ENCODE results near the gene UGT2B17.
"Not testable (repeated sequence)": the region's sequence is repeated elsewhere in the genome, so short reads cannot be mapped to it uniquely, and the experiment has no call there.

The UGT2B17 gene

DNA sequence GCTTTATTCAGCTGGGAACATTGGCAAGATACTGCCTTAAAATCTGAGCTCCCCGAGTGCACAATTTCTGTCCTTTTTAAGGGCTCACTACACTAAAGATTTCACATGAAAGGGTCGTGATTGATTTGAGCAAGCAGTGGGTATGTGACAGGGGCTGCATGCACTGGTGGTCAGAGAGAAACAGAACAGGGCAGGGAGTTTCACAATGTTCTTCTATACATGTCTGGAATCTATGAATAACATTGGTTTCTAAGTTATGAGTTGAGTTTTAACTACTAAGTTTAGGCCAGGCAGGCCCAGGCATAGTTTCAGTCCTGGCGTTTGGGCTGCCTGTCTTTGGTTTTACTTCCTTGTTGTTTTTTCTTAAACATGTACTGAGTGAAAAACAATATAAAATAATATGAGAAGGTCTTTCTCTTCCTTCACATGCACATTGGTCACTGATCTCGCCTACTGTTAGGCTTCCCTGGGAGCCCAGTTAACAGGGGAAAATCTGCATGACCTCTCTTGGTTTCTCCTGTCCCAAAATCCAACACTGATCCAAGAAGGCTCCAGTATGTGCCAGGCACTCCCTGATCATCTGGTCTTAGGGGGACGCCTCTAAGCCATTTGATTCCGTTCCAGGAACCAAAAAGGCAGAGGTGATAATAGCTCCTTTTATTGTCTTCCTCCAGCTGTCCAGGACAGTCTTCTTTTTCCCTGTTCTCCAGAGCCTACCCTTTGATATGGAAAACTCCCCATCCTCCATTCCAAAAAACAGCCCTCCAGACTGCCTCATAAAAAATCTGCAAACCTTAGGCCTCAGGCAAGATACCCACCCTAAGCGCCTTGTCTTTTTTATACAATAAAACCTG, at the start of gene UGT2B17:
Gene UGT2B17 (minus strand): TSS at position 51 of the 854 bp plus-strand sequence. CDS start 7,838 bp downstream, outside the sequence.
- no peak for DNase-seq (ENCODE audit: low read depth in 2 of 3, low spot score in 1 of 3)

DNA sequence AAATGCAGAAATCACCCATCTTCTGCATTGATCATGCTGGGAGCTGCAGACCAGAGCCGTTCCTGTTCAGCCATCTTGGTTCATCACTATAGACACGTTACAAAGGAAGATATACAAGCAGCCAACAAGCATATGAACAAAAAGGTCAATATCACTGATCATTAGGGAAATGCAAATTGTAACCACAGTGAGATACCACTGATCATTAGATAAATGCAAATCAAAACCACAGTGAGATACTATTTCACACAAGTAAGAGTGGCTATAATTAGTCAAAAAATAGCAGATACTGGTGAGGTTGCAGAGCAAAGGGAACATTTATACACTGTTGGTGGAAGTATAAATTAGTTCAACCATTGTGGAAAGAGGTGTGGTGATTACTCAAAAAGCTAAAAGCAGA, 46.6 kb upstream of the UGT2B17 start:
- not testable (repeated sequence) for DNase-seq (ENCODE audit: low read depth in 2 of 3, low spot score in 1 of 3)

DNA sequence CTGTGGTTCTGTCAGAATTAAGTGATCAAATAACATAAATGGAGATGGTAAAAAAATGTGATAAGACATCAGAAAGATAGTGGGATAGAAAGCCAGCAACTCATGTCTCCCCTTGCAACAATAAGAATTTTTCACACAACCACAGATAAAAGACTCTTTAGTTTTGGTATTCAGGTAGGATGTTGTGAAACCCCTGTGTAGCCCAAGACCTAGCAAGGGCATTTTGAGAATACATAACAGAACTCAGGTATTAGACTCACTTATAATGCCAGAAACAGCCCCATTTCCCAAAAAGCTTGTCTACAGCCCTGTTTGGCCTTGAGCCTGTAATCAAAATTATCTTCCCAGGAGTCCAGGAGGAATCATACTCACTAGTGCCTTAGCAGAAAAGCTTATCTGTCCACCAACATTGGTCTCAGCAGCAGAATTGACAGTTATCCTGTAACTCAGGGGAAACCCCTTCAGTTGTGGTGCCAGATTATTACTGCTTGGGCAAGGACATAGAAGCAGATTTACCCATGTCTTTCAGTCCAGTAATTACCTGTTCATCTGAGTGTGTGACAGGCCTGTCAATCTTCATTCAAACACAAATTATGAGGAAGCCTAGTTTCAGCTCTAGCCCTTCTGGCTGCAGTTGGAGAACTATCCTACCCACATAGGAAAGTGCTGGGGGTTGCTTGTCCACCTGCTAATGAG, 41.0 kb upstream of the UGT2B17 start:
- no peak for DNase-seq (ENCODE audit: low read depth in 2 of 3, low spot score in 1 of 3)

DNA sequence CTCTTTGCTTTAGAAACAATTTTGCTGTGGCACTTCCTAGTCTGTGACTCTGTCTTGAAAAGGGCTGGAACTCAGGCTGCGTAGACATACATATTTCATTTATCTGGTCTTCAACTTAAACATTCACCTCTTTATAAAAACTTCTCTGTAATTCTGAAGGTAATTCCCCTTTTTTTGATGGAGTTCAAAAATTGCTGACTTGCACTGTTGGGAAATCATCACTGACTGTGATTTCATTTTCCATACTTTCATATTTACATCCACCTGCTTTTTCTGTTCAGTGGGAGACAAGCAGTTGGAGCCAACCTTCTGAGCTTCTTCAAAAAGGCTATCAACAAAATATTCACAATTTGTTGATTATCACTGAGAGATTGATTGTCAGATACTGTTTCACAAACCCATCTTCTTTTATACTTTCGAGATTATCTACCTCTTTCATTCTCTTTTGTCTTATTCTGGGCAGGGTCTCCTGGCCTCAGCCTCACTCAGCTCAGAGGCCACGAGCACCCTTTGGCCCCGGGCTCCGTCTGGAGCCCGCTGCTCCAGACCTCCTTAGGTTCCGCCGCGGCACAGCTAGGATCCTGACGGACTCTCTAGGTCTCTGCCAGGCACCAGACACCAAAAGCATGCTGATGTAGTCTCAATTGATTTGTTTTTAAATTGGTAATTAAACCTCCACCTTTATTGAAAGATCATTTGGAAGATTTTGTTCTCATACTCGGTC, 39.7 kb upstream of the UGT2B17 start:
- DNase-seq (ENCODE audit: low read depth in 2 of 3, low spot score in 1 of 3), result no peak

DNA sequence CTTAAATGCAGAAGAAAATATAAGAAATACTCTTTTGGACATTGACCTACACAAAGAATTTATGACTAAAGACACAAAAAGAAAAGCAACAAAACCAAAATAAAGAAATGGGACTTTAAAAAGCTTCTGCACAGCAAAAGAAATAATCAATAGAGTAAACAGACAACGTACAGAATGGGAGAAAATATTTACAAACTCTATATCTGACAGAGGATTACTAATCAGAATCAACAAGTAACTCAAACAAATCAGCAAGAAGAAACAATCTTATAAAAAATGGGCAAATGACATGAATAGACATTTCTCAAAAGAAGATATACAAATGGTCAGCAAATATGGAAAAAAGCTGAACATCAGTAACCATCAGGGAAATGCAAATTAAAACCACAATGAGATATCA, 37.6 kb upstream of the UGT2B17 start:
- DNase-seq (ENCODE audit: low read depth in 2 of 3, low spot score in 1 of 3), result no peak

DNA sequence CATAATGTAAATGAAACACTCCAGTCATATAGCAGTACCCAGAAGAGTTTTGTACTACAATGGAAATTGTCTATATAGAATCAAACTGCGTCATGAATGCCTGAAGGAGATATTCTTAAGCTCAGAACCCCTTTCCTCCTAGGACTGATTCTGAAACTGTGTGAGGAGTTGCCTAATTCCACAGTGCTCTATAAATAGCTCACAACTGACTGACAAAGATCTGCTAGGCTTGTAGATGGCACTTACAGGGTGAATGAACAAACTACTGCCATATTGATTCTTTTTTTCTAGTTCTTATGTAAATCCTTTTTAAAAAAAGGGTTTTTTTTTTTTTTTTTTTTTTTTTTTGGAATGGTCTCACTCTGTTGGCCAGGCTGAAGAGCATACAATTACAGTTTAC, 30.1 kb upstream of the UGT2B17 start:
- DNase-seq (ENCODE audit: low read depth in 2 of 3, low spot score in 1 of 3), result no peak

DNA sequence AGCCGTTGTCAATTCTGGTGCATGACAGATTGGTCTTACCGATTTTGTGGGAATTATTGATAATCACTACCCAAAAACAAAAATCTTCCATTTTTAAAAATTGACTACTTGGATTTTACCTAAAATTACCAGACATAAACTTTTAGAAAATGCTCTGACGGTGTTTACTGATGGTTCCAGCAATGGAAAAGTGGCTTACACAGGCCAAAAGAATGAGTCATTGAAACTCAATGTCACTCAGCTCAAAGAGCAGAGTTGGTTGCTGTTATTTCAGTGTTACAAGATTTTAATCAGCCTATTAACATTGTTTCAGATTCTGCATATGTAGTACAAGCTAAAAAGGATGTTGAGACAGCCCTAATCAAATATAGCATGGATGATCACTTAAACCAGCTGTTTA, 23.0 kb upstream of the UGT2B17 start:
- DNase-seq (ENCODE audit: low read depth in 2 of 3, low spot score in 1 of 3), result no peak

DNA sequence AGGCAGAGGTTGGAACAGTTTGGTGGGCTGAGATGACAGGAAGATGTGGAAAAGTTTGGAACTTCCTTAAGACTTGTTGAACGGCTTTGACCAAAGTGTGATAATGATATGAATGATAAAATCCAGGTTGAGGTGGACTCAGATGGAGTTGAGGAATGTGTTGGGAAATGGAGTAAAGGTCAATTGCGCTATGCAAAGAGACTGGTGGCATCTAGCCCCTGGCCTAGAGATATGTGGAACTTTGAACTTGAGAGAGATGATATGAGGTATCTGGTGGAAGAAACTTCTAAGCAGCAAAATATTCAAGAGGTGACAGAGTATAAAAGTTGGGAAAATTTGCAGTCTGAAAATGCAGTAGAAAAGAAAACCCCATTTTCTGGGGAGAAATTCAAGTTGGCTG, 21.4 kb upstream of the UGT2B17 start:
- no peak for DNase-seq (ENCODE audit: low read depth in 2 of 3, low spot score in 1 of 3)

DNA sequence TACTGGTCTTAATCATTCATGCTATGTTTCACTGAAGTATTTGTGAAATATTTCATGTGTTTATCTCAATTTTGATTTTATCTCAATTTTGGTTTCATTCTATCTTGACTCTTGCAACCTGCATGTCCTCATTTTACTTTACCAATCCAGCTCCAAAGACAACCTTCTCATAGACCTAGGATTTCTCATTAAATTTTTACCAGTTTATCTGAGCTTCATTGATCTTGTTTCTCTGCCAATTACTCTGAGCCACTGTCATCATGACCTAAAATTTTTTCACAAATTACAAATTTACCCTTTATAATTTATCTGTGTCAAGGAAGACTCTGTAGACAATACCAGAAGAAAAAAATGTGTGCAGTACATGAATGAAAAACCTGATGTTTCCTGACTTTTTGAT, 18.6 kb upstream of the UGT2B17 start:
- no peak for DNase-seq (ENCODE audit: low read depth in 2 of 3, low spot score in 1 of 3)

DNA sequence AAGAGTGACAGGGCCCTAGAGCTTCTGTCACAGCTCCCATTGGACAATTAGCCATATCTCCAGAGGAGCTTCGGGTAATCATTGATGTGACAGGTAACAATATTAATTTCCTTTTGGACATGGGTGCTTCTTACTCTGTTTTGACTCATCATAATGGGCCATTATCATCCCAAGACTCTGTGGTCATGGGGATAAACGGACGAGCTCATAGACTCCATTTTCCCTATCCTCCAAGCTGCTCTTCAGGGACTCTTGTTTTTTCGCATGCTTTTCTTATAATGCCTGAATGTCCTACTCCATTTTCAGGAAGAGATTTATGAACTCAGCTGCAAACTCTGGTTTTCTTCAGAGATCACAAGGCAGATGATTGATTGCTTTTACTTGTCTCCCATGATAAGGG, 17.0 kb upstream of the UGT2B17 start:
- DNase-seq (ENCODE audit: low read depth in 2 of 3, low spot score in 1 of 3), result no peak

DNA sequence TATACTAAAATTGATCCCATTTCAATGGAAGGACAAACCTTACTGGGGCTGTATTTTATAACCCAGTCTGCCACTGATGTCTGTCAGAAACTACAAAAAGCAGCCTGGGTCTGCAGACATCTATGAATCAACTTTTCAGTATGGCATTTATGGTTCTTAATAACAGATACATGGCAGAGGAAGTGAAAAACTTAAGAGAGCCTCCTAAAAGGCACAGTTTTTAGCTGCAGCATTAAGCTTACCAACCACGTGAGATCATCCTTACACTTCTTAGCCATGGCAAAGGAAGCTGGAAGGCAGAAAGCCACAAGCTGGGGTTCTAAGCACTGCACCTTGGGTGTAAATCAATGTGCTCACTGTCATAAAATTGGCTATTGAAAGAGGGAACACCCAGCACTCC, 16.6 kb upstream of the UGT2B17 start:
- no peak for DNase-seq (ENCODE audit: low read depth in 2 of 3, low spot score in 1 of 3)

DNA sequence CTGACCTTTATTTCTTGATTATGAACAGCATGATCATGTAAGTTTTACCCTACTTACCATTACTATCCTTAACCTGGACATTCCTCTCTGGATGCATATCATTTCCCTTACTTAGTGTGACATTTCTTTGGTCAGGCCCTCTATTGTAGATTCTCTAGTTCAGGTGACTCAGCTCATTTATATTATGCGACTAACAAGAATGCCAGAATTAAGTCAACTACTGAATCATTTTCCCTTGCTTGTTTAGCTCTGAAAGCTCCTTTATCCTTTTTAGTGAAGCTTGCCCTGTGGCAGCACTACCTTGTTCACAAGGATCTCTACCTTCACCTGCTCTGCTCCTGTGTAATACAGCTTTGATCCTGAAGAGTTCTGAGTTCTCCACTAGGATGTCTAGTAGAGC, 15.1 kb upstream of the UGT2B17 start:
- no peak for DNase-seq (ENCODE audit: low read depth in 2 of 3, low spot score in 1 of 3)

DNA sequence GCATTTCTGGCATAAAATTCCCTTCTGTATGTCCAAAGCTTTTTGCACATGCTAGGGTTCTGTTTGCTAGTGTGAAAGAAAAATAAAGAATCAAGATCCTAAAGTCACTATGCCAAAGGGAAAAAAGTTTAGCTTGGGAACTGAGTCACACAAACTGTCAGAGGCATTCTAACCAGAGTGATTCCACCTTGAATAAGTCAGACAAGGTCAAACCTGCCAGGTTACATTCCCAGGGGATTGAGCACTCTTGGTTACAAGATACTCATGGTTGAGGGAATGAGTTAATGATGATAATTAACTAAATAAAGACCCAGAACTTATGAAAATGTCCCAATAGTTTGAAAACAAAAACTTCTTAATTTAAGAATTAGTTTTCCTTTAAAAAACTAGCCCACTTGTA, 13.7 kb upstream of the UGT2B17 start:
- DNase-seq (ENCODE audit: low read depth in 2 of 3, low spot score in 1 of 3), result no peak

DNA sequence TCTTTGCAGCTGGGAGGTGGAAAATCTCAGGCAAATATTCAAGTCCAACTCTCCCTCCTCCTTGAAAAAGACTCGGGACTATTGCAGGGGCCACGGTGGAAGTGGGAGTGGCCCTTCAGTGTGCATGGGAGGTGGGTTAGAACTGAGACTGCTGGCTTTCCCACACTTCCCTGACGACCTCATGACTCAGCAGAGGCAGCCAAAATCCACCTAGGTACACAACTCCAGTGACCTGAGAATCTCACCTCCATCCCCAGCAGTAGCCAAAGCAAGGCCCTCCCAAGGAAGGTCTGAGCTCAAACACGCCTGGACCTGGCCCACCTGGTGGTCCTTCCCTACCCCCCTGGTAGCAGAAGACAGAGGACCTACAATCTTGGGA, 6.2 kb upstream of the UGT2B17 start:
- DNase-seq (ENCODE audit: low read depth in 2 of 3, low spot score in 1 of 3), result no peak

DNA sequence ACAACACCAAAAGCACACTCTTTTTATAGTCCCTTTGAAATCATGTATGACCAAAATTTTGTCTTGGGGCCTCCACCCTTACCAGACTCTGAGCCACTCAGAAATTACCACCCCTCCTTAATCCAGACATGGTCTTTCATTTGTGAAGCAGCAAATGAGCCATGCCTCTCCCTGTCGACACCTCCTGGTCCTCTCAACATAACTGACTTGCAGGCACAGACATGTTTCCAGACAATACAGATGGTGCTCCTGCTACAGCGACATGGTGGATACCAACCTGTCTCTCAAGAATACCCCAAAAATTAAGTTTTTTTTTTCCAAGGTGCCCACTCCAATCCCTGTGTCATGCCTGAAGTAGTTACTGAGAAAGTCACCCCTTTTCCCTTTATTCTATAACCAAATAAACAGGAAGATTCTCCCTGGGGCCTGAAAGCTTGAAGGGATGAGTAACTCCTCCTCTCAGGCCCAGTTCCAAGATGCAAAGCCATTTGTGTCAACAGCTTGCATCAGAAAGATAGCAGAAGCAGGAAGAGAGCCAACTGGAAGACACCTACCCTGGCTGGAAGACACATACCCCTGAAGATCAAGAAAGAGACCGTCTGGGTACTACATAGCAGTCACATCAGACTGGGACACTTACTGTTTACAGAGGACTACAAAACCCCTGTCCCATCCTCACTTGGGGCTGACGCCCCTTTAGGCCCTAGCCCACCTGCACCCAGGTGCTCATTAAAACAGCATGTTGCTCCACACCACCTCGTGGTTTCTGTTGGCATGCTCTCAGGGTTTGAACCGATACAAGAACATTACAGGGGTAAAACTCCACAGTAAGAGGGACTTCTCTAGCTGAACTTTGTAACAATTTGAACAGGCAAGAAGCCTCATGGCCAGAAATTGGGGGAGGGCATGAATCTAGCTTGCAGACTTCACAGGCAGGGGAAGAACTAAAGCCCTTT, 5.5 kb upstream of the UGT2B17 start:
- DNase-seq (ENCODE audit: low read depth in 2 of 3, low spot score in 1 of 3), result no peak

DNA sequence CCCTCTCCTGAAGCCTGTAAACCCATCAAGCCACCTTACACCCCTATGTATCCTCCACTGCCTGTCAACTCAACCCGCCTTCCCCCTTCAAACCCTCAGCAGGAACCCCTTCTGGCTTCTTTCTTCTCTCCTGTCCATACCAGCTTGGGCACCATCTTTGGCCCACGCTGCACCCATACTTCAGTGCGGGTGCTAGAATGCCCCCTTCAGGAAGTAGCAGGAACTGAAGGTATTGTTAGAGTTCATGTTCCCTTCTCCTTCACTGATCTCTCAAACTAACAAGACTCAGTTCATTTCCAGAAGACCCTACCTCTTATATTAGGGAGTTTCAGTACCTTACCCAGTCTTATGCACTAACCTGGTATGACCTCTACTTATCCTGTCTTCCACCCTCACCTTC, 1.5 kb upstream of the UGT2B17 start:
- DNase-seq (ENCODE audit: low read depth in 2 of 3, low spot score in 1 of 3), result no peak

DNA sequence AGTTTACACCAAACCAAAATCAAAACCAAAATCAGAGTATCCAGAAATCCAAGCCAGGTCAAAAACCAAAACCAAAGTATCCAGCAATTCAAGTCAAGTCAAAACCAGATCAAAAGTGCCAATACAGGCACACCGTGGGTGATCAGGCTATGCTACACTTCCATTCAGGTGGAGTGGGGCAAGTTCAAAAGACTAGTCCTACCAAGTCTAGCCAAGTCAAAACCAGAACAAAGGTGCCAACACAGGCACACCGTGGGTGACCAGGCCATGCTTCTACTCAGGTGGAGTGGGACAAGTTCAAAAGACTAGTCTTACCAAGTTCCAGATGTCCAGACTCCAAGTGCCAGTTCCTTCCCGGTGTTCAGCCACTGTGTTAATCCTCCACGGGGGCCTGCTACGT, 486 bp downstream of the UGT2B17 start:
- not testable (repeated sequence) for DNase-seq (ENCODE audit: low read depth in 2 of 3, low spot score in 1 of 3)

DNA sequence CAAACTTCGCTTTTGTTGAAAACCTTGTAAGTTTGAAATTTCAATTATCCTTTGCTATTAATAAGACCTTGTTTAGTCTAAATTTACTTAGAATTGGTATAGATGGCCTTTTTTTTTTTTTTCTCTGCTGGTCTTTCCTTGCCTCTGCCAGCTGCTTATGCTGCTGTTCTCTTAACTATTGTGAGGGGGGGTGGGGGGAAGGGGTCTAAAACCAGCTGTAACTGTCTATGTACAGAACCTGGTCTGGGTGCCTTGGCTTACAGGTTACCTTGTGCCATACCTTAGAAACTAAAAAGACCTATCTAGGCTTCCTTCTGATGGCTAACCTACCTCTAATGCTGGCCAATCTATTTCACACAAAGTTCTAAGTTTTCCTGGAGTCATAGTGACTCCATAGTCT, 1.0 kb downstream of the UGT2B17 start:
- DNase-seq (ENCODE audit: low read depth in 2 of 3, low spot score in 1 of 3), result no peak

DNA sequence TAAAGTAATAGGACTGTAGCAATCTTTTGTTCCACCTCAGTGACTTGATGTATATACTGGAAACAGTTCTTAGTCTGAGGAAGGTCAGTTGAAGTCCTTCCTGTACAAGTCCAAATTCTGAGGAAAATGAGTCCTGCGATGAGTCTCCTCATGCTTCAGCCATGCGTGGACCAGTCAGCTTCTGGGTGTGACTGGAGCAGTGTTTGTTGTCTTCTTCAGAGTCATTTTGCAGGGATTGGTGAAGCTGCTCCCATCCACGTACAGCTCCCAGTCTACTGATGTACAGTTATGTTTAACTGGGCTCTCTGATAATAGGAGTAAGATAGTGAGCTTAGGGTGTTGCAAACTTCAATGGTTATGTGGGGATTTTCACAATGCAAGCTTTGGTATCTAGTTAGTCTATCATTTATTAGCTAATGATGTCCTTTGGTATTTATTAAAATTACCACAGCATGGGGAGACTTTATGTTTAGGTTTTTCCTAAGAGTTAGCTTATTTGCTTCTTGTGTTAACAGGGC, 3.4 kb downstream of the UGT2B17 start:
- DNase-seq (ENCODE audit: low read depth in 2 of 3, low spot score in 1 of 3), result no peak

DNA sequence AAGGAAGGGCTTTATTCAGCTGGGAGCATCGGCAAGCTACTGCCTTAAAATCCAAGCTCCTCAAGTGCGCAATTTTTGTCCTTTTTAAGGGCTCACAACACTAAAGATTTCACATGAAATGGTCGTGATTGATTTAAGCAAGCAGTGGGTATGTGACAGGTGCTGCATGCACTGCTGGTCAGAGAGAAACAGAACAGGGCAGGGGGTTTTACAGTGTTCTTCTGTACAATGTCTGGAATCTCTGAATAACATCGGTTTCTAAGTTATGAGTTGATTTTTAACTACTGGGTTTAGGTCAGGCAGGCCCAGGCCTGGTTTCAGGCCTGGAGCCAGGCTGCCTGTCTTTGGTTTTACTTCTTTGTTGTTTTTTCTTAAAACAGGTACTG, 6.0 kb downstream of the UGT2B17 start:
- DNase-seq (ENCODE audit: low read depth in 2 of 3, low spot score in 1 of 3), result no peak

All from stimulated activated CD4-positive, alpha-beta T cell treated with anti-CD3 and anti-CD28 coated beads, Interleukin-12 subunit alpha, Interleukin-12 subunit beta, amount 100 ng/mL, for 48 hours (primary cell).